GM12873 (cell line): ENCODE results near the gene EXOC3.

Source experiments
- CTCF ChIP-seq: IDR thresholded peaks from 2 replicates; pipeline ENCODE4 v1.5.1; 2012; ENCODE audit warnings: low read depth, mild to moderate bottlenecking, moderate library complexity, low read length, control low read depth; ENCODE audit not compliant: insufficient read depth; ENCODE audit errors: missing control alignments

Gene EXOC3

GRCh38 chr5:466661-467310 is 23.8 kb downstream of the EXOC3 start:
- no peak for TF ChIP-seq CTCF

DNA sequence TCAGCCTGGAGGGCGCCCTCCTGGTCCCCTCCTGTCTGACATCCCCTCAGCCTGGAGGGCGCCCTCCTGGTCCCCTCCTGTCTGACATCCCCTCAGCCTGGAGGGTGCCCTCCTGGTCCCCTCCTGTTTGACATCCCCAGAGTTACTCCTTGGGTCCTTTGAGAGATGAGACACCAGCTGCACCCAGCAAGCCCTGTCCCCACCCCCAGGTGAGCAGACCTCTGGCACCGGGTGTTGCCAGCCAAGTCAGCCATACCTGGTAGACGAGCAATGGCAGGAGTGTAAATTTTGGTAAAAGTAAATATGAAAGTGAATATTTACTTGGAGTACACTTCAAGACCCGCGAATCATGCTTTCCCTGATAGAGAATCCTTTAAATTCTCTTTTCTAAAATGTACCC is 25.4 kb downstream of the EXOC3 start:
- no peak for TF ChIP-seq CTCF

- no peak for TF ChIP-seq CTCF
Measured at GRCh38 chr5:469752-470483, 26.9 kb downstream of the EXOC3 start.

DNA sequence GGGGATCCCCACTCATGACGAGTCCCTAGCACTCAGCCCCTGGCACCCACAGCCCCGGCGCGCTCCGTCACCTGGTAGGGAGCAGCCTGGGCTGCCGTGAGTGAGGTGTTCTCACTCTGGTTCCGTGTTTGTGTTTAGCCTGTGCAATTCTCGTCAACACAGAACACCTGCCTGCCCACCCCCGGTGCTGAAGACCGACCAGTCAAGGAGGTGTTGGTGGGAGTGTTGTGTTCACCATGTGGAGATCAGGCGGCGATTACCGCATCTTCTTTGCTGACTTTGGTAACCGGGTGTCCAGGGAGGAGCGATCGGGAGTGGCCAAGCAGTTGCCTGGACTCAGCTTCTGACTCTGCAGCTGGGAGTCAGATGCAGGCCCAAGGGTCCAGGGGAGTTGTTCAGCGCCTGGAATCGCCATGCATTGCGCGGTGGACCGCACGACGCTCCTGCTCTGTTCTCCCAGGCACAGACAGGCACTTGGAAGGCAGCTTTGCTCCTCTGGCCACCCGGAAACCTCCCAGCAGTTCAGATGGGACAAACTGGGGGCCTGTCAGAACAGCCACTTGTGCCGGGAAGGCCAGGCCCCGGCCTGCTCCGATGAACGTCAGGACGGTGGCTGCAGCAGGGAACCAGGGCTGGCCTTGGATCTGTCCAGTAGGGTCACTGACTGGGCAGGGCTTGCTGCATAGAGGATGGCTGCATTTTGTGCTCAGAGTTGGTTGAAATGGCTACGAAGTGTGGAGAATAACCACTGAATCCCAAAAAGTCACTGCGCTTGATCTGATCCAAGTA is 28.2 kb downstream of the EXOC3 start:
- TF ChIP-seq CTCF: no peak

DNA sequence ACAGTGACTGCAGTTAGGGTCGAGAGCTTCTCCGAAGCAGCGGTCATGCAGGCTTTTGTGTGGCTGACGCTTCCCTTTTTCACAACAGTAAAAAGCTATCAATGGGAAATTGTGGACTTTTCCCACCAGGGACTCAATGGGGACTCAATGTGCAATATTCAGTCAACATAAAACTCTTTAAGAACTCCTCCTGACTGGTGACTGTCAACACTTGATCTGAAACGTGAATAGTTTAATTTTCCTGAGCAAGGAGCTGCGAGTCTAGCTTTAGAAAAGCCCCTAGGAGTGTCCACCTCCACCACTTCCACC is 28.7 kb downstream of the EXOC3 start:
- no peak for TF ChIP-seq CTCF

- TF ChIP-seq CTCF: no peak
Measured at GRCh38 chr5:472076-472655, 29.2 kb downstream of the EXOC3 start.

- no peak for TF ChIP-seq CTCF
Measured at GRCh38 chr5:472656-473550, 29.9 kb downstream of the EXOC3 start.
